Liver (tissue), 9 donors: ENCODE results near the gene MAEL. TPM values are rescaled to one million over a fixed set of nuclear protein-coding genes. Genes with fewer than 3 reads are reported as not detected.

Experiments used
- DNase-seq: peaks from one replicate; pipeline ENCODE4 v3.0.0-alpha.2; 2017; ENCODE audit warnings: low spot score
- H3K27ac ChIP-seq, 2 donors: one replicate each; pipeline ENCODE4 v1.7.0; 2013; ENCODE audit warnings: inconsistent platforms in 2 of 2, low read length in 2 of 2, control low read depth in 1 of 2, low read depth in 1 of 2, mild to moderate bottlenecking in 1 of 2
- H3K27me3 ChIP-seq, 4 donors: one replicate each; pipeline versions ENCODE4 v1.6.1 to v1.7.0; 2013; ENCODE audit warnings: low read length in 3 of 4, inconsistent platforms in 1 of 4, mild to moderate bottlenecking in 1 of 4, moderate library complexity in 1 of 4; ENCODE audit not compliant: control insufficient read depth in 4 of 4, insufficient read depth in 4 of 4
- H3K36me3 ChIP-seq, 4 donors: one replicate each; pipeline versions ENCODE4 v1.6.1 to v1.7.0; 2013; ENCODE audit warnings: low read length in 3 of 4, mild to moderate bottlenecking in 3 of 4, low read depth in 1 of 4, moderate library complexity in 1 of 4; ENCODE audit not compliant: control insufficient read depth in 4 of 4, insufficient read depth in 3 of 4
- H3K4me1 ChIP-seq, 4 donors: one replicate each; pipeline versions ENCODE4 v1.6.1 to v1.7.0; 2013; ENCODE audit warnings: low read length in 3 of 4, mild to moderate bottlenecking in 3 of 4, moderate library complexity in 1 of 4; ENCODE audit not compliant: control insufficient read depth in 4 of 4, insufficient read depth in 4 of 4
- H3K4me3 ChIP-seq, 3 donors: one replicate each; pipeline versions ENCODE4 v1.6.1 to v1.7.0; 2013; ENCODE audit warnings: low read length in 3 of 3, control low read depth in 1 of 3, low read depth in 1 of 3, mild to moderate bottlenecking in 1 of 3
- H3K9ac ChIP-seq, 2 donors: one replicate each; pipeline ENCODE4 v1.7.0; 2013; ENCODE audit warnings: low read length in 2 of 2, mild to moderate bottlenecking in 2 of 2, moderate library complexity in 2 of 2, control low read depth in 1 of 2, low read depth in 1 of 2
- H3K9me3 ChIP-seq, 4 donors: one replicate each; pipeline versions ENCODE4 v1.6.1 to v1.7.0; 2013; ENCODE audit warnings: low read length in 3 of 4; ENCODE audit not compliant: control insufficient read depth in 4 of 4
- CTCF ChIP-seq: fragments of 150-350 bp; IDR thresholded peaks from 2 replicates; pipeline ENCODE4 v1.5.1; 2017; ENCODE audit warnings: improper control_type of control experiment, low read depth, low read length; ENCODE audit not compliant: missing input control
- EGR1 ChIP-seq, 2 donors: IDR thresholded peaks; 2 replicates each; pipeline ENCODE4 v1.6.1; 2016 to 2018; ENCODE audit warnings: antibody characterized with exemption in 2 of 2, low read depth in 2 of 2
- FOXA1 ChIP-seq: IDR thresholded peaks from 2 replicates; pipeline ENCODE4 v1.6.1; 2016; ENCODE audit warnings: antibody characterized with exemption
- FOXA2 ChIP-seq: IDR thresholded peaks from 2 replicates; pipeline ENCODE4 v1.6.1; 2016; ENCODE audit warnings: antibody characterized with exemption
- GABPA ChIP-seq, 2 donors: IDR thresholded peaks in 1 of 2; conservative IDR thresholded peaks in 1 of 2; 2 replicates each; pipeline ENCODE4 v1.6.1; 2016; ENCODE audit warnings: antibody characterized with exemption in 2 of 2, mild to moderate bottlenecking in 1 of 2, moderate library complexity in 1 of 2
- HNF4G ChIP-seq: IDR thresholded peaks from 2 replicates; pipeline ENCODE4 v1.6.1; 2016; ENCODE audit warnings: antibody characterized with exemption
- JUND ChIP-seq, 2 donors: IDR thresholded peaks; 2 replicates each; pipeline ENCODE4 v1.6.1; 2016; ENCODE audit warnings: antibody characterized with exemption in 2 of 2
- MAX ChIP-seq: IDR thresholded peaks from 2 replicates; pipeline ENCODE4 v1.6.1; 2016; ENCODE audit warnings: antibody characterized with exemption
- NR2F2 ChIP-seq: IDR thresholded peaks from 2 replicates; pipeline ENCODE4 v1.6.1; 2016; ENCODE audit warnings: antibody characterized with exemption
- RAD21 ChIP-seq, 2 donors: IDR thresholded peaks; 2 replicates each; pipeline ENCODE4 v1.6.1; 2016; ENCODE audit warnings: antibody characterized with exemption in 2 of 2, mild to moderate bottlenecking in 2 of 2
- REST ChIP-seq: IDR thresholded peaks from 2 replicates; pipeline ENCODE4 v1.6.1; 2016; ENCODE audit warnings: antibody characterized with exemption, mild to moderate bottlenecking
- RXRA ChIP-seq, 2 donors: IDR thresholded peaks; 2 replicates each; pipeline ENCODE4 v1.6.1; 2017 to 2018; ENCODE audit warnings: antibody characterized with exemption in 2 of 2, mild to moderate bottlenecking in 1 of 2
- SP1 ChIP-seq: IDR thresholded peaks from 2 replicates; pipeline ENCODE4 v1.6.1; 2018; ENCODE audit warnings: antibody characterized with exemption, mild to moderate bottlenecking
- YY1 ChIP-seq: IDR thresholded peaks from 2 replicates; pipeline ENCODE4 v1.6.1; 2016; ENCODE audit warnings: antibody characterized with exemption, mild to moderate bottlenecking
- WGBS: extraction: QIAGEN DNeasy Blood & Tissue Kit; methylation state at CpG from one replicate; pipeline ENCODE4 v1.1.7; 2013; 5-methylcytosine and 5-hydroxymethylcytosine counted together
- polyA plus RNA-seq, 2 donors: library from polyadenylated mRNA; stranded (reverse) in 1 of 2; unstranded in 1 of 2; fragments of 200-250 nt in 1 of 2; fragments of >200 nt in 1 of 2; fragmentation: Nextera tagmentation in 1 of 2; extraction: Ambion mirVana in 1 of 2; gene quantifications; one replicate each; pipeline versions ENCODE4 v1.2.1 to v1.2.3, GENCODE V29; 2013 to 2015
- total RNA-seq, 2 donors: library from RNA; depleted of rRNA; stranded (reverse); fragments of >200 nt; gene quantifications; one replicate each; pipeline ENCODE4 v1.2.3, GENCODE V29; 2014
- TF ChIP-seq, protein P1 (sequence below): IDR thresholded peaks from 2 replicates; pipeline ENCODE4 v1.6.1; 2016; ENCODE audit warnings: antibody characterized with exemption
- TF ChIP-seq, protein P2 (sequence below): IDR thresholded peaks from 2 replicates; pipeline ENCODE4 v1.6.1; 2016; ENCODE audit warnings: antibody characterized with exemption
- donor health status: healthy.
- donor health status: healthy.
- donor health status: healthy.
- donor health status: healthy.
- donor health status: healthy.

Gene MAEL
- total and polyA plus RNA-seq, 4 donors: 0.14 to 0.23 TPM; not detected in 2

GRCh38 chr1:166947398-166948043 is 41.6 kb upstream of the MAEL start:
- Histone ChIP-seq H3K36me3 (no peaks in the 10 kb centered on the region), H3K9me3 (no peaks in the 10 kb centered on the region), H3K4me3 (no peak overlapping the region), H3K27ac (no peak overlapping the region), H3K9ac (no peak overlapping the region), H3K27me3 (peaks cover 0 to 6% (median 2%) of the 10 kb centered on the region in 4 donors), H3K4me1 (peaks cover 0 to 10% (median 0%) of the 10 kb centered on the region in 4 donors)
- no peak for DNase-seq
- WGBS: 17% methylated on average over 44 of the region's 44 CpGs
- TF ChIP-seq EGR1 (IDR thresholded peaks at IDR 0.05; ENCODE audit: low read depth in 2 of 2): no peak
- TF ChIP-seq MAX: no peak
- TF ChIP-seq CTCF: no peak
- TF ChIP-seq, protein P1, sequence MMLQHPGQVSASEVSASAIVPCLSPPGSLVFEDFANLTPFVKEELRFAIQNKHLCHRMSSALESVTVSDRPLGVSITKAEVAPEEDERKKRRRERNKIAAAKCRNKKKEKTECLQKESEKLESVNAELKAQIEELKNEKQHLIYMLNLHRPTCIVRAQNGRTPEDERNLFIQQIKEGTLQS: no peak
- no peak for TF ChIP-seq FOXA2
- no peak for TF ChIP-seq FOXA1
- no peak for TF ChIP-seq YY1
- TF ChIP-seq GABPA (IDR thresholded peaks at IDR 0.05 in 1 of 2, conservative IDR thresholded peaks at IDR 0.05 in 1 of 2): no peak
- no peak for TF ChIP-seq RXRA (IDR thresholded peaks at IDR 0.05)
- TF ChIP-seq JUND (IDR thresholded peaks at IDR 0.05): no peak
- TF ChIP-seq SP1: no peak
- TF ChIP-seq, protein P2, sequence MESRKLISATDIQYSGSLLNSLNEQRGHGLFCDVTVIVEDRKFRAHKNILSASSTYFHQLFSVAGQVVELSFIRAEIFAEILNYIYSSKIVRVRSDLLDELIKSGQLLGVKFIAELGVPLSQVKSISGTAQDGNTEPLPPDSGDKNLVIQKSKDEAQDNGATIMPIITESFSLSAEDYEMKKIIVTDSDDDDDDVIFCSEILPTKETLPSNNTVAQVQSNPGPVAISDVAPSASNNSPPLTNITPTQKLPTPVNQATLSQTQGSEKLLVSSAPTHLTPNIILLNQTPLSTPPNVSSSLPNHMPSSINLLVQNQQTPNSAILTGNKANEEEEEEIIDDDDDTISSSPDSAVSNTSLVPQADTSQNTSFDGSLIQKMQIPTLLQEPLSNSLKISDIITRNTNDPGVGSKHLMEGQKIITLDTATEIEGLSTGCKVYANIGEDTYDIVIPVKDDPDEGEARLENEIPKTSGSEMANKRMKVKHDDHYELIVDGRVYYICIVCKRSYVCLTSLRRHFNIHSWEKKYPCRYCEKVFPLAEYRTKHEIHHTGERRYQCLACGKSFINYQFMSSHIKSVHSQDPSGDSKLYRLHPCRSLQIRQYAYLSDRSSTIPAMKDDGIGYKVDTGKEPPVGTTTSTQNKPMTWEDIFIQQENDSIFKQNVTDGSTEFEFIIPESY: no peak
- no peak for TF ChIP-seq NR2F2
- no peak for TF ChIP-seq RAD21 (IDR thresholded peaks at IDR 0.05)
- TF ChIP-seq HNF4G: no peak
- TF ChIP-seq REST: no peak
